Thyroid gland (tissue), 4 donors: ENCODE data around the gene SERINC2.

ENCODE experiments used
- POLR2A ChIP-seq, 2 donors: fragments of 450-650 bp; IDR thresholded peaks; one replicate each; pipeline ENCODE4 v1.6.1; 2017; ENCODE audit warnings: antibody characterized with exemption in 2 of 2, mild to moderate bottlenecking in 2 of 2, moderate library complexity in 1 of 2
- TF ChIP-seq, protein P1 (sequence below), 6 experiments: fragments of 200-600 bp in 3 of 6; fragments of 450-650 bp in 3 of 6; sonication (generic) in 3 of 6; IDR thresholded peaks; one replicate each; pipeline ENCODE4 v1.5.1; 2016 to 2019; ENCODE audit warnings: antibody characterized with exemption in 6 of 6, mild to moderate bottlenecking in 2 of 6, inconsistent platforms in 1 of 6, moderate library complexity in 1 of 6

GRCh38 chr1:31447210-31447609, 34.2 kb downstream of the SERINC2 start:
- TF ChIP-seq POLR2A (IDR thresholded peaks at IDR 0.05): no peak
- TF ChIP-seq, protein P1, sequence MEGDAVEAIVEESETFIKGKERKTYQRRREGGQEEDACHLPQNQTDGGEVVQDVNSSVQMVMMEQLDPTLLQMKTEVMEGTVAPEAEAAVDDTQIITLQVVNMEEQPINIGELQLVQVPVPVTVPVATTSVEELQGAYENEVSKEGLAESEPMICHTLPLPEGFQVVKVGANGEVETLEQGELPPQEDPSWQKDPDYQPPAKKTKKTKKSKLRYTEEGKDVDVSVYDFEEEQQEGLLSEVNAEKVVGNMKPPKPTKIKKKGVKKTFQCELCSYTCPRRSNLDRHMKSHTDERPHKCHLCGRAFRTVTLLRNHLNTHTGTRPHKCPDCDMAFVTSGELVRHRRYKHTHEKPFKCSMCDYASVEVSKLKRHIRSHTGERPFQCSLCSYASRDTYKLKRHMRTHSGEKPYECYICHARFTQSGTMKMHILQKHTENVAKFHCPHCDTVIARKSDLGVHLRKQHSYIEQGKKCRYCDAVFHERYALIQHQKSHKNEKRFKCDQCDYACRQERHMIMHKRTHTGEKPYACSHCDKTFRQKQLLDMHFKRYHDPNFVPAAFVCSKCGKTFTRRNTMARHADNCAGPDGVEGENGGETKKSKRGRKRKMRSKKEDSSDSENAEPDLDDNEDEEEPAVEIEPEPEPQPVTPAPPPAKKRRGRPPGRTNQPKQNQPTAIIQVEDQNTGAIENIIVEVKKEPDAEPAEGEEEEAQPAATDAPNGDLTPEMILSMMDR (IDR thresholded peaks at IDR 0.05): no peak
